ENCODE data around the gene TAGLN3. TPM values are rescaled to one million over a fixed set of nuclear protein-coding genes. Genes with fewer than 3 reads are reported as not detected.

The TAGLN3 gene
- total RNA-seq, 2 donors from 2014 or later = not detected

DNA sequence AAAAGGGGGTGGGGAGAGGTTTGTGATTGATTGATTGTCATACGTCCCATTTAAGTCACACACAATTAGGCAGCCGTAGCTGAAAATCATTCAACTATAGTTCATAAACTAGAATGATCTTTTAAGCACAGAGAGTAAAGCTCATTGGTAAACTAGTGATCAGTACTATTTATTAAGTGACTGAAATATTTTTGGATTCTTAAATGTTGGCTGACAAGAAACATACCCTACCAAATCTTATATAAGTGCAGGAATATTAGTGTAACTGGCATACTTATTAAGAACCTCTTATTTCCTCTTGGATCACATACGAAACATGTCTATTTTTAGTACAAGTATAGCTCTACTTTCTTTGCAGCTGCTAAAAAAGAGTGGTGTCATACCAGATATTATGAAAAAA lies 28.3 kb upstream of the TAGLN3 start:
- no peak for DNase-seq (ENCODE audit: low spot score)
- TF ChIP-seq, protein P1, sequence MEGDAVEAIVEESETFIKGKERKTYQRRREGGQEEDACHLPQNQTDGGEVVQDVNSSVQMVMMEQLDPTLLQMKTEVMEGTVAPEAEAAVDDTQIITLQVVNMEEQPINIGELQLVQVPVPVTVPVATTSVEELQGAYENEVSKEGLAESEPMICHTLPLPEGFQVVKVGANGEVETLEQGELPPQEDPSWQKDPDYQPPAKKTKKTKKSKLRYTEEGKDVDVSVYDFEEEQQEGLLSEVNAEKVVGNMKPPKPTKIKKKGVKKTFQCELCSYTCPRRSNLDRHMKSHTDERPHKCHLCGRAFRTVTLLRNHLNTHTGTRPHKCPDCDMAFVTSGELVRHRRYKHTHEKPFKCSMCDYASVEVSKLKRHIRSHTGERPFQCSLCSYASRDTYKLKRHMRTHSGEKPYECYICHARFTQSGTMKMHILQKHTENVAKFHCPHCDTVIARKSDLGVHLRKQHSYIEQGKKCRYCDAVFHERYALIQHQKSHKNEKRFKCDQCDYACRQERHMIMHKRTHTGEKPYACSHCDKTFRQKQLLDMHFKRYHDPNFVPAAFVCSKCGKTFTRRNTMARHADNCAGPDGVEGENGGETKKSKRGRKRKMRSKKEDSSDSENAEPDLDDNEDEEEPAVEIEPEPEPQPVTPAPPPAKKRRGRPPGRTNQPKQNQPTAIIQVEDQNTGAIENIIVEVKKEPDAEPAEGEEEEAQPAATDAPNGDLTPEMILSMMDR (IDR thresholded peaks at IDR 0.05) = no peak
- no peaks in the 10 kb centered on the region for H3K9me3 ChIP-seq
- no peak overlapping the region for H3K27ac ChIP-seq
- H3K4me3 ChIP-seq = no peak overlapping the region
- no peaks in the 10 kb centered on the region for H3K27me3 ChIP-seq (replicated peaks; ENCODE audit: insufficient read depth)
- H3K4me1 ChIP-seq (ENCODE audit: control insufficient read depth in 1 of 2, low read depth in 2 of 2) = peaks cover 0 to 23% of the 10 kb centered on the region in 2 donors
- ATAC-seq (ENCODE audit: insufficient number of reproducible peaks, low FRiP score, low read depth) = no peak
- H3K36me3 ChIP-seq = peaks cover 17% of the 10 kb centered on the region

DNA sequence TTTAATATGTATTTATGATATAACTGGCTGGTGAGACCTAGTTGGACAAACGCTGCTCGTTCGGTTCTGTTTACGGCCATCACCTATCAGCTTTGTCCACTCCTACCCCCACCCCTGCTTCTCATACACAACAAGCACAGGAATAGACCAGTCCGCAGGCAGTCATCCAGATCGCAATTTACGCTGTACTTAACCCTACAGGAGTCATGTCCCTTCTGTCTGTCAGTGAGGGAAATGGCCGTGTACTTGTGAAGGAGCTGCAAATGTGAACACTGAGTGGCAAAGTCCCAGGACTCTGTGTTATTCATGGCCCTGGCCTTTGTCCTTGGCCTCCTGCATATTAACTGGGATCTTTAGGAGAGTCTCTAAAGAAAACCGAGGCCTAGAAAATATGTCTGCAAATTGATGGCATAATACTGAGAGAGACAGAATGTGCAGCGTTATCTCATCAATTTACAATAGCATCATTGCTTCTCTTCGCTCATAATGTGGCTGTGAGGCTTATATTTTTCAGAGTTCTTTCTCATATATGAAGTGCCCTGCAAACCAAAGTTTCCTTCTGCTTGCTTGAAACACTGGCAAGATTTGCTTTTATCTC lies 27.1 kb upstream of the TAGLN3 start:
- H3K36me3 ChIP-seq = peaks cover 17% of the 10 kb centered on the region
- no peak overlapping the region for H3K27ac ChIP-seq
- peaks cover 0 to 23% of the 10 kb centered on the region in 2 donors for H3K4me1 ChIP-seq (ENCODE audit: control insufficient read depth in 1 of 2, low read depth in 2 of 2)
- DNase-seq (ENCODE audit: low spot score) (no peak), ATAC-seq (ENCODE audit: insufficient number of reproducible peaks, low FRiP score, low read depth) (no peak)
- H3K4me3 ChIP-seq = no peak overlapping the region
- no peaks in the 10 kb centered on the region for H3K9me3 ChIP-seq
- no peaks in the 10 kb centered on the region for H3K27me3 ChIP-seq (replicated peaks; ENCODE audit: insufficient read depth)
- TF ChIP-seq, protein P1 (IDR thresholded peaks at IDR 0.05) = no peak

DNA sequence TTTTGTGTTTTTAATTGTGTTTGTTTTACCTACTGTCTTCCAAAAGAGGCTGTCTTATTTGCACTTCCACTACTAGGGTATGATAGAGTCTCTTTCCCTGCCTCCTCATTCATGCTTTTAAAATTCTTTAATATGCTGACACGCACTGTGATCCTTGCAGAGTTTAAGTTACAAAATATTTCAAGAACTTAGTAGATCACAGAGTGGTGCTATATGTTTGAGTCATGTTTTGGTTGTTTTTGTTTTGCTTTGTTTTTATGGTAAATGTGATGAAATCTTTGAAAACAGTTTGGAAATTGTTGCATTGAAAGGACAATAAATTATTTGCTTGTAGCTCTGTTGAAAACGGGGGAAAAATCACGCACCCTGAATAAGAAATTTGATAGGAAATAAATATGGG lies 25.8 kb upstream of the TAGLN3 start:
- no peak for ATAC-seq (ENCODE audit: insufficient number of reproducible peaks, low FRiP score, low read depth)
- TF ChIP-seq, protein P1 (IDR thresholded peaks at IDR 0.05) = no peak
- DNase-seq (ENCODE audit: low spot score) = no peak

DNA sequence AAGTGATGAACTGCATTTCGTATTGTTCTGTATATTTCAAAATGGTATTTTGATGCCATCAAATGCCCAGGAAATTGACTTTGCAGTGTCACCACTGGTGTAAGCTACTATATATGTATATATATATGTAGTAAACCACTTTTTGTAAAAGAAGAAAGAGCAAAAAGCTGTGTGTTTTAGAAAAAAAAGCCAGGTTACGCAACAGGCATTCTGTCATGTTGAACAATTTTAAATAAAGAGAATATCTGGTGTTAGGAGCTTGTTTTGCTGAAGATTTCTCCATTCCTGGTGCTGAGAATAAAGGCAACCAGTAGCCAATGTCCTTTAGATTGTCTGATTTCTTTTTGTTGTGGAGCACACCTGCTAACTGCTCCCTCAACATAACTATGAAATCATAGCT lies 23.6 kb upstream of the TAGLN3 start:
- no peak overlapping the region for H3K4me3 ChIP-seq

More for the DNA sequence above, 25.8 kb upstream of the TAGLN3 start:
- H3K27me3 ChIP-seq (replicated peaks; ENCODE audit: insufficient read depth) = no peaks in the 10 kb centered on the region
- H3K36me3 ChIP-seq = peaks cover 17% of the 10 kb centered on the region
- no peak overlapping the region for H3K27ac ChIP-seq
- H3K9me3 ChIP-seq = no peaks in the 10 kb centered on the region
- H3K4me3 ChIP-seq = no peak overlapping the region
- H3K4me1 ChIP-seq (ENCODE audit: control insufficient read depth in 1 of 2, low read depth in 2 of 2) = peaks cover 0 to 13% of the 10 kb centered on the region in 2 donors

DNA sequence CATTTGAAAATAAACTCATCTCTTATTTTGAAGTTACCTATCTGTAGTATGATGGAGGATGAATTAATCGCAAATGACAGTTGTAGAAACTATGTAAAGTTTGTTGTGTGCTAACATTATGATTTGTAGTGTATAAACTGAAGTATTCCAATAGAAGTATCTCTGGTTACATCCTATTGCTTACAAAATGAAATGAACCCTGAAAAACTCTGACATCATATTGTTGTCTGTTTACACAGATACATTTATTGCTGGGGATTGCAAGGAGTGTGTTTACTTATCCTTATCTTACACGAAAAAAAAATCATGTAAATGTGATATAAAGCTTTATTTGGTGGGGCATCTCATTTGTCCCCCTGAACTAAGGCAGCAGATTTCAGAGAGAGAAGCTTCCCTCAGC lies 22.5 kb upstream of the TAGLN3 start:
- DNase-seq (ENCODE audit: low spot score) (no peak), ATAC-seq (ENCODE audit: insufficient number of reproducible peaks, low FRiP score, low read depth) (no peak)
- H3K4me3 ChIP-seq = no peak overlapping the region
- H3K36me3 ChIP-seq = peaks cover 10% of the 10 kb centered on the region
- H3K4me1 ChIP-seq (ENCODE audit: control insufficient read depth in 1 of 2, low read depth in 2 of 2) = peaks cover 14 to 18% of the 10 kb centered on the region in 2 donors
- no peaks in the 10 kb centered on the region for H3K27me3 ChIP-seq (replicated peaks; ENCODE audit: insufficient read depth)
- H3K27ac ChIP-seq = no peak overlapping the region
- H3K9me3 ChIP-seq = no peaks in the 10 kb centered on the region
- TF ChIP-seq, protein P1 (IDR thresholded peaks at IDR 0.05) = no peak

More for the DNA sequence above, 23.6 kb upstream of the TAGLN3 start:
- Histone ChIP-seq H3K9me3 (no peaks in the 10 kb centered on the region), H3K27me3 (replicated peaks; ENCODE audit: insufficient read depth) (no peaks in the 10 kb centered on the region), H3K36me3 (peaks cover 13% of the 10 kb centered on the region), H3K4me1 (ENCODE audit: control insufficient read depth in 1 of 2, low read depth in 2 of 2) (peaks cover 7% of the 10 kb centered on the region in 2 donors), H3K27ac (no peak overlapping the region)
- TF ChIP-seq, protein P1 (IDR thresholded peaks at IDR 0.05) = no peak
- ATAC-seq (ENCODE audit: insufficient number of reproducible peaks, low FRiP score, low read depth) (no peak), DNase-seq (ENCODE audit: low spot score) (no peak)

Measured in thoracic aorta (tissue), 2 donors.